ENCODE results near the gene LHFPL6. TPM values are rescaled to one million over a fixed set of nuclear protein-coding genes. Genes with fewer than 3 reads are reported as not detected.

Gene LHFPL6
- total and polyA plus RNA-seq, 10 of the 15 experiments (the other 5 are each of a cell fraction or from before 2014, with no cell fraction given) = 0.11 to 4.6 (median 0.41) TPM

- no peak for TF ChIP-seq JUNB (IDR thresholded peaks at IDR 0.05)
- no peak for TF ChIP-seq TBL1XR1 (IDR thresholded peaks at IDR 0.05; ENCODE audit: low read depth, low read length)
- TF ChIP-seq, protein P1, sequence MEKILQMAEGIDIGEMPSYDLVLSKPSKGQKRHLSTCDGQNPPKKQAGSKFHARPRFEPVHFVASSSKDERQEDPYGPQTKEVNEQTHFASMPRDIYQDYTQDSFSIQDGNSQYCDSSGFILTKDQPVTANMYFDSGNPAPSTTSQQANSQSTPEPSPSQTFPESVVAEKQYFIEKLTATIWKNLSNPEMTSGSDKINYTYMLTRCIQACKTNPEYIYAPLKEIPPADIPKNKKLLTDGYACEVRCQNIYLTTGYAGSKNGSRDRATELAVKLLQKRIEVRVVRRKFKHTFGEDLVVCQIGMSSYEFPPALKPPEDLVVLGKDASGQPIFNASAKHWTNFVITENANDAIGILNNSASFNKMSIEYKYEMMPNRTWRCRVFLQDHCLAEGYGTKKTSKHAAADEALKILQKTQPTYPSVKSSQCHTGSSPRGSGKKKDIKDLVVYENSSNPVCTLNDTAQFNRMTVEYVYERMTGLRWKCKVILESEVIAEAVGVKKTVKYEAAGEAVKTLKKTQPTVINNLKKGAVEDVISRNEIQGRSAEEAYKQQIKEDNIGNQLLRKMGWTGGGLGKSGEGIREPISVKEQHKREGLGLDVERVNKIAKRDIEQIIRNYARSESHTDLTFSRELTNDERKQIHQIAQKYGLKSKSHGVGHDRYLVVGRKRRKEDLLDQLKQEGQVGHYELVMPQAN (conservative IDR thresholded peaks at IDR 0.05) = no peak
- TF ChIP-seq GATAD2B (conservative IDR thresholded peaks at IDR 0.05; ENCODE audit: low read depth) = no peak
- TF ChIP-seq ATF7 (IDR thresholded peaks at IDR 0.05; ENCODE audit: low read depth) = no peak
- TF ChIP-seq, protein P2, sequence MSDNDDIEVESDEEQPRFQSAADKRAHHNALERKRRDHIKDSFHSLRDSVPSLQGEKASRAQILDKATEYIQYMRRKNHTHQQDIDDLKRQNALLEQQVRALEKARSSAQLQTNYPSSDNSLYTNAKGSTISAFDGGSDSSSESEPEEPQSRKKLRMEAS (IDR thresholded peaks at IDR 0.05; ENCODE audit: low read depth, low read length) = no peak
These were observed 38.7 kb upstream of the LHFPL6 start (continued) for GRCh38 chr13:39641645-39642044.

GRCh38 chr13:39637890-39638289 lies 34.9 kb upstream of the LHFPL6 start:
- CTCF ChIA-PET = interaction anchor here (0.6 kb wide), 1 partner anchor 800 kb away, joined by 3 read pairs; no protein-coding TSS in a partner anchor
- DNase-seq (ENCODE audit: low read depth, low spot score) = no peak
- TF ChIP-seq MXI1 (IDR thresholded peaks at IDR 0.05; ENCODE audit: low read depth, low read length) (no peak), IKZF1 (conservative IDR thresholded peaks at IDR 0.05) (no peak), NFYB (IDR thresholded peaks at IDR 0.05; ENCODE audit: insufficient read depth, low read depth, low read length) (no peak), ZBTB4 (CRISPR knock-in tag; IDR thresholded peaks at IDR 0.05) (no peak), SUZ12 (IDR thresholded peaks at IDR 0.05; ENCODE audit: unreplicated experiment) (no peak), BACH1 (IDR thresholded peaks at IDR 0.05; ENCODE audit: borderline replicate concordance) (no peak), PML (IDR thresholded peaks at IDR 0.05; ENCODE audit: low read length) (no peak), TCF3 (IDR thresholded peaks at IDR 0.05; ENCODE audit: borderline replicate concordance, insufficient read depth, low read depth, low read length) (no peak), HDGF (IDR thresholded peaks at IDR 0.05) (no peak), FOXM1 (IDR thresholded peaks at IDR 0.05; ENCODE audit: low read depth, low read length) (no peak), SREBF2 (IDR thresholded peaks at IDR 0.05; ENCODE audit: low read length) (no peak)
- TF ChIP-seq, protein P2 (IDR thresholded peaks at IDR 0.05; ENCODE audit: low read depth, low read length) = no peak
- TF ChIP-seq, protein P3, sequence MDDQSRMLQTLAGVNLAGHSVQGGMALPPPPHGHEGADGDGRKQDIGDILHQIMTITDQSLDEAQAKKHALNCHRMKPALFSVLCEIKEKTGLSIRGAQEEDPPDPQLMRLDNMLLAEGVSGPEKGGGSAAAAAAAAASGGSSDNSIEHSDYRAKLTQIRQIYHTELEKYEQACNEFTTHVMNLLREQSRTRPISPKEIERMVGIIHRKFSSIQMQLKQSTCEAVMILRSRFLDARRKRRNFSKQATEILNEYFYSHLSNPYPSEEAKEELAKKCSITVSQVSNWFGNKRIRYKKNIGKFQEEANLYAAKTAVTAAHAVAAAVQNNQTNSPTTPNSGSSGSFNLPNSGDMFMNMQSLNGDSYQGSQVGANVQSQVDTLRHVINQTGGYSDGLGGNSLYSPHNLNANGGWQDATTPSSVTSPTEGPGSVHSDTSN (IDR thresholded peaks at IDR 0.05; ENCODE audit: insufficient replicate concordance, low read depth, low read length) = no peak

More at GRCh38 chr13:39637890-39638289, 34.9 kb upstream of the LHFPL6 start:
- H3K4me2 ChIP-seq (ENCODE audit: control insufficient read depth, insufficient read depth) = no peak overlapping the region
- no peak overlapping the region for H3K9ac ChIP-seq (ENCODE audit: control insufficient read depth, insufficient read depth, low read length)
- intact Hi-C loops (cut with micrococcal nuclease; ENCODE audit: unreplicated experiment) = no loop called here
- H3K4me1 ChIP-seq (ENCODE audit: control insufficient read depth, insufficient read depth, low read length) = no peaks in the 10 kb centered on the region
- H3K27me3 ChIP-seq (replicated peaks in 1 of 2; ENCODE audit: control insufficient read depth in 2 of 2, insufficient read depth in 2 of 2, low read length in 1 of 2) = no peaks in the 10 kb centered on the region
- in situ Hi-C loops (cut with MboI) = no loop called here
- H3K9me3 ChIP-seq (replicated peaks; ENCODE audit: control insufficient read depth, insufficient read depth, low read length) = no peaks in the 10 kb centered on the region; the same call in 2 of the 3 replicates
- no peak for ATAC-seq
- BruUV-seq (replicated peaks) = no TSS peak
- H3K79me2 ChIP-seq (ENCODE audit: control insufficient read depth, insufficient read depth, low read length) = no peaks in the 10 kb centered on the region
- 56% methylated on average over 3 of the region's 3 CpGs for WGBS (ENCODE audit: insufficient coverage, insufficient replicate concordance, low lambda C conversion rate, missing lambda C conversion rate)
- H3K27ac ChIP-seq (ENCODE audit: control insufficient read depth, insufficient read depth) = no peak overlapping the region
- ChIA-PET POLR2A (no interaction called here), RAD21 (ENCODE audit: unreplicated experiment) (no interaction called here), SMC1A (ENCODE audit: uncharacterized antibody, unreplicated experiment) (interaction anchor here (1.1 kb wide), 1 partner anchor 12 kb away, joined by 3 read pairs; no protein-coding TSS in a partner anchor)
- H3K4me3 ChIP-seq = no peak overlapping the region
- no peaks in the 10 kb centered on the region for H3K36me3 ChIP-seq (ENCODE audit: control insufficient read depth in 2 of 2, insufficient read depth in 2 of 2, low read length in 1 of 2)
- no peak for FAIRE-seq
- H2AFZ ChIP-seq (ENCODE audit: control insufficient read depth, low read depth, low read length) = no peak overlapping the region
- H4K20me1 ChIP-seq (ENCODE audit: control insufficient read depth, insufficient read depth) = no peaks in the 10 kb centered on the region
